DMS153 treated with DMSO at 0.1 percent for 48 hours (cell line): ENCODE measurements around the gene DUSP28.
"Not testable (repeated sequence)": the region's sequence is repeated elsewhere in the genome, so short reads cannot be mapped to it uniquely, and the experiment has no call there.

ENCODE experiments used
- DNase-seq: peaks from one replicate; lab custom pipeline; 2025; ENCODE audit not compliant: unreplicated experiment; lab: John Stamatoyannopoulos, UW

DUSP28 gene

GRCh38 chr2:240559286-240559685, 871 bp upstream of the DUSP28 start:
- no peak for DNase-seq

GRCh38 chr2:240560480-240561324, 545 bp downstream of the DUSP28 start:
- DNase-seq: peak; percentile 95

GRCh38 chr2:240561325-240561971, 1.3 kb downstream of the DUSP28 start:
- no peak for DNase-seq

- DNase-seq: not testable (repeated sequence)
Measured at GRCh38 chr2:240563231-240563630, 3.1 kb downstream of the DUSP28 start.

GRCh38 chr2:240563951-240564560, 3.9 kb downstream of the DUSP28 start:
- DNase-seq: no peak

- DNase-seq: no peak
Measured at GRCh38 chr2:240564561-240565332, 4.6 kb downstream of the DUSP28 start.

- DNase-seq: peak; percentile 78
Measured at GRCh38 chr2:240565333-240566202, 5.4 kb downstream of the DUSP28 start.

GRCh38 chr2:240566203-240567136, 6.3 kb downstream of the DUSP28 start:
- peak; percentile 61 for DNase-seq

GRCh38 chr2:240567137-240567871, 7.1 kb downstream of the DUSP28 start:
- no peak for DNase-seq

- no peak for DNase-seq
Measured at GRCh38 chr2:240567872-240568677, 7.9 kb downstream of the DUSP28 start, which contains the start of gene RNPEPL1. Gene RNPEPL1, plus strand, starts transcription at chr2:240568484. Its CDS starts 103 bp downstream, at chr2:240568587.

GRCh38 chr2:240568678-240569522, 8.7 kb downstream of the DUSP28 start:
- DNase-seq: no peak

GRCh38 chr2:240569523-240569997, 9.4 kb downstream of the DUSP28 start:
- no peak for DNase-seq

- DNase-seq: no peak
Measured at GRCh38 chr2:240569998-240570530, 9.9 kb downstream of the DUSP28 start.

GRCh38 chr2:240570531-240571313, 10.6 kb downstream of the DUSP28 start:
- DNase-seq: no peak

GRCh38 chr2:240571314-240571973, 11.3 kb downstream of the DUSP28 start:
- DNase-seq: no peak
